B cell (primary cell): ENCODE results near the gene HDAC11. TPM values are rescaled to one million over a fixed set of nuclear protein-coding genes. Genes with fewer than 3 reads are reported as not detected.
"Not testable (repeated sequence)": the region's sequence is repeated elsewhere in the genome, so short reads cannot be mapped to it uniquely, and the experiment has no call there.

ENCODE experiments used
- ATAC-seq: fragments of 200-7000 bp; cut with Tn5 transposase; one replicate; pipeline ENCODE4 v1.10.0; 2021; ENCODE audit warnings: low read depth, mild to moderate bottlenecking, moderate number of reproducible peaks, moderate library complexity
- CTCF ChIA-PET: fragments of 350-600 bp; sonication (Branson Sonifier 250); formaldehyde crosslinking; loops from one replicate; lab custom pipeline; 2021; ENCODE audit warnings: antibody characterized with exemption, inconsistent platforms; lab: Charles Lee
- POLR2A ChIA-PET: fragments of 350-600 bp; sonication (Branson Sonifier 250); formaldehyde crosslinking; loops from one replicate; lab custom pipeline; 2021; ENCODE audit warnings: antibody characterized with exemption; lab: Charles Lee
- DNase-seq: peaks from one replicate; pipeline ENCODE4 v3.0.0; 2013
- H2AFZ ChIP-seq: 2 replicates; pipeline ENCODE4 v1.6.1; 2012; ENCODE audit warnings: mild to moderate bottlenecking, low read depth, low read length; ENCODE audit not compliant: insufficient read depth, poor library complexity, severe bottlenecking
- H3K27ac ChIP-seq, 2 donors: 1 replicate in 1 of 2; 2 replicates in 1 of 2; pipeline ENCODE4 v1.5.1; 2012 to 2013; ENCODE audit warnings: low read length in 2 of 2, mild to moderate bottlenecking in 2 of 2, moderate library complexity in 1 of 2
- H3K27me3 ChIP-seq, 4 experiments: fragments of 200-600 bp in 1 of 4; sonication (generic) in 1 of 4; replicated peaks in 1 of 4; 1 replicate in 2 of 4; 2 replicates in 2 of 4; pipeline versions ENCODE4 v1.6.1 to v1.7.0; 2013 to 2016; ENCODE audit warnings: low read length in 3 of 4, mild to moderate bottlenecking in 2 of 4, mixed read lengths in 1 of 4, moderate library complexity in 1 of 4; ENCODE audit not compliant: insufficient read depth in 4 of 4, control insufficient read depth in 3 of 4; ENCODE audit errors: control extremely low read depth in 1 of 4
- H3K36me3 ChIP-seq, 2 experiments: replicated peaks in 1 of 2; 1 replicate in 1 of 2; 2 replicates in 1 of 2; pipeline versions ENCODE4 v1.6.1 to v1.7.1; 2013; ENCODE audit warnings: low read length in 1 of 2; ENCODE audit not compliant: insufficient read depth in 2 of 2, control insufficient read depth in 1 of 2; ENCODE audit errors: control extremely low read depth in 1 of 2, extremely low read depth in 1 of 2
- H3K4me1 ChIP-seq, 2 donors: fragments of 200-600 bp in 1 of 2; sonication (generic) in 1 of 2; 1 replicate in 1 of 2; 2 replicates in 1 of 2; pipeline versions ENCODE4 v1.5.1 to v1.6.1; 2013 to 2017; ENCODE audit warnings: low read length in 2 of 2; ENCODE audit not compliant: control insufficient read depth in 2 of 2, insufficient read depth in 2 of 2
- H3K4me2 ChIP-seq: replicated peaks from 2 replicates; pipeline ENCODE3; 2012; ENCODE audit warnings: mild to moderate bottlenecking, low read depth, low read length; ENCODE audit not compliant: poor library complexity, severe bottlenecking
- H3K4me3 ChIP-seq, 5 experiments: fragments of 200-600 bp in 1 of 5; sonication (generic) in 1 of 5; 1 replicate in 3 of 5; 2 replicates in 2 of 5; pipeline versions ENCODE4 v1.5.1 to v1.7.0; 2011 to 2016; ENCODE audit warnings: low read length in 4 of 5, mild to moderate bottlenecking in 4 of 5, low read depth in 2 of 5, control low read depth in 1 of 5, moderate library complexity in 1 of 5; ENCODE audit not compliant: insufficient read depth in 1 of 5; ENCODE audit errors: control extremely low read depth in 1 of 5, extremely low read depth in 1 of 5
- H3K79me2 ChIP-seq: fragments of 200-600 bp; sonication (generic); one replicate; pipeline ENCODE4 v1.6.0; 2016; ENCODE audit warnings: low read length; ENCODE audit not compliant: control insufficient read depth, insufficient read depth
- H3K9ac ChIP-seq: fragments of 200-600 bp; sonication (generic); 2 replicates; pipeline ENCODE4 v1.6.1; 2017; ENCODE audit warnings: mild to moderate bottlenecking, low read length, moderate library complexity
- H3K9me3 ChIP-seq, 3 donors: one replicate each; pipeline versions ENCODE4 v1.6.1 to v1.7.1; 2013; ENCODE audit warnings: low read length in 2 of 3; ENCODE audit not compliant: control insufficient read depth in 2 of 3, insufficient read depth in 1 of 3; ENCODE audit errors: control extremely low read depth in 1 of 3
- H4K20me1 ChIP-seq: 2 replicates; pipeline ENCODE4 v1.6.0; 2012; ENCODE audit warnings: mild to moderate bottlenecking, low read length; ENCODE audit not compliant: insufficient read depth, control insufficient read depth, poor library complexity, severe bottlenecking
- H3K27ac Mint-ChIP-seq: one replicate; pipeline ENCODE4 v1.8.0; 2021; ENCODE audit warnings: mixed read lengths
- H3K27me3 Mint-ChIP-seq: one replicate; pipeline ENCODE4 v1.8.0; 2021; ENCODE audit warnings: mixed read lengths
- H3K4me1 Mint-ChIP-seq: one replicate; pipeline ENCODE4 v1.8.0; 2021; ENCODE audit warnings: mixed read lengths
- H3K4me3 Mint-ChIP-seq: one replicate; pipeline ENCODE4 v1.8.0; 2021; ENCODE audit warnings: mixed read lengths
- H3K9me3 Mint-ChIP-seq: one replicate; pipeline ENCODE4 v1.8.0; 2022; ENCODE audit warnings: mixed read lengths; ENCODE audit not compliant: insufficient read depth
- CTCF ChIP-seq: fragments of 200-600 bp; IDR thresholded peaks from one replicate; pipeline ENCODE4 v1.8.0; 2022; ENCODE audit warnings: antibody characterized with exemption, mild to moderate bottlenecking
- EZH2 ChIP-seq: IDR thresholded peaks from 2 replicates; pipeline ENCODE4 v1.6.1; 2012; ENCODE audit warnings: borderline replicate concordance, low read depth, mild to moderate bottlenecking, moderate library complexity, low read length; ENCODE audit not compliant: insufficient read depth, poor library complexity, severe bottlenecking
- WGBS: methylation state at CpG from one replicate; pipeline ENCODE4 v1.1.5; 2013; ENCODE audit warnings: missing lambda C conversion rate; ENCODE audit not compliant: insufficient coverage; 5-methylcytosine and 5-hydroxymethylcytosine counted together
- intact Hi-C: fragments of 100-400 bp; cut with micrococcal nuclease; formaldehyde crosslinking; loops from one replicate; pipeline ENCODE4 v1.10.0; 2022
- polyA plus RNA-seq: library from polyadenylated mRNA; depleted of rRNA; stranded (reverse); fragments of >200 nt; gene quantifications from 2 replicates; pipeline ENCODE4 v1.2.3, GENCODE V29; 2012
- total RNA-seq, 2 donors: library from RNA; stranded (reverse); fragments of 120-200 nt in 1 of 2; gene quantifications; 1 replicate in 1 of 2; 2 replicates in 1 of 2; pipeline versions ENCODE4 v1.2.3 to v1.2.4, GENCODE V29; 2013 to 2022

HDAC11 gene
- total and polyA plus RNA-seq, 2 donors (not counting 1 experiment from before 2014, with no cell fraction given), result 0.76 to 5.5 TPM

- ATAC-seq, POLR2A ChIA-PET, intact Hi-C loops, H3K9me3 ChIP-seq, H2AFZ ChIP-seq, DNase-seq, H3K27ac Mint-ChIP-seq, H3K9ac ChIP-seq, H3K79me2 ChIP-seq, H3K4me3 ChIP-seq, H3K27me3 Mint-ChIP-seq, CTCF ChIA-PET, H3K4me1 ChIP-seq, H3K4me2 ChIP-seq, H3K9me3 Mint-ChIP-seq, H3K27ac ChIP-seq, H4K20me1 ChIP-seq, H3K4me1 Mint-ChIP-seq, H3K27me3 ChIP-seq, H3K4me3 Mint-ChIP-seq, H3K36me3 ChIP-seq: not testable (repeated sequence)
- 88% methylated on average over 2 of the region's 4 CpGs for WGBS
These were observed 43.9 kb upstream of the HDAC11 start for GRCh38 chr3:13436213-13436612.

GRCh38 chr3:13440204-13440817 is 39.8 kb upstream of the HDAC11 start:
- TF ChIP-seq CTCF (no peak), EZH2 (no peak)
- intact Hi-C loops, result no loop called here
- Mint-ChIP-seq H3K9me3 (no peaks in the 10 kb centered on the region), H3K4me1 (no peaks in the 10 kb centered on the region), H3K27ac (no peak overlapping the region), H3K27me3 (peaks cover 6% of the 10 kb centered on the region), H3K4me3 (no peak overlapping the region)
- Histone ChIP-seq H3K36me3 (no peaks in the 10 kb centered on the region), H3K4me3 (no peak overlapping the region), H3K27me3 (no peaks in the 10 kb centered on the region), H3K4me2 (no peak overlapping the region), H3K27ac (no peak overlapping the region), H3K4me1 (no peaks in the 10 kb centered on the region), H3K9me3 (no peaks in the 10 kb centered on the region), H2AFZ (no peak overlapping the region), H3K79me2 (no peaks in the 10 kb centered on the region), H4K20me1 (no peaks in the 10 kb centered on the region), H3K9ac (no peak overlapping the region)
- no peak for ATAC-seq
- no peak for DNase-seq
- POLR2A ChIA-PET, result no interaction called here
- CTCF ChIA-PET, result interaction anchor here (1.4 to 1.8 kb wide), 2 partner anchors 12 to 132 kb away, joined by 4 to 7 read pairs; no protein-coding TSS in a partner anchor
- 100% methylated on average over 1 of the region's 4 CpGs for WGBS

GRCh38 chr3:13442882-13443281 is 37.2 kb upstream of the HDAC11 start:
- POLR2A ChIA-PET, result not testable (repeated sequence)

More at GRCh38 chr3:13442882-13443281, 37.2 kb upstream of the HDAC11 start:
- H3K27ac Mint-ChIP-seq, intact Hi-C loops, H2AFZ ChIP-seq, ATAC-seq, H3K9me3 Mint-ChIP-seq, H3K9me3 ChIP-seq, H3K4me3 ChIP-seq, H3K4me1 Mint-ChIP-seq, DNase-seq, H3K4me1 ChIP-seq, CTCF ChIA-PET, H3K79me2 ChIP-seq, H3K36me3 ChIP-seq, H4K20me1 ChIP-seq, H3K9ac ChIP-seq, H3K4me3 Mint-ChIP-seq, H3K27me3 ChIP-seq, H3K27me3 Mint-ChIP-seq, H3K27ac ChIP-seq, H3K4me2 ChIP-seq: not testable (repeated sequence)
- WGBS, result 71% methylated on average over 1 of the region's 2 CpGs
